ENCODE measurements around the gene FRYL.
"Not testable (repeated sequence)": the region's sequence is repeated elsewhere in the genome, so short reads cannot be mapped to it uniquely, and the experiment has no call there.

FRYL gene

DNA sequence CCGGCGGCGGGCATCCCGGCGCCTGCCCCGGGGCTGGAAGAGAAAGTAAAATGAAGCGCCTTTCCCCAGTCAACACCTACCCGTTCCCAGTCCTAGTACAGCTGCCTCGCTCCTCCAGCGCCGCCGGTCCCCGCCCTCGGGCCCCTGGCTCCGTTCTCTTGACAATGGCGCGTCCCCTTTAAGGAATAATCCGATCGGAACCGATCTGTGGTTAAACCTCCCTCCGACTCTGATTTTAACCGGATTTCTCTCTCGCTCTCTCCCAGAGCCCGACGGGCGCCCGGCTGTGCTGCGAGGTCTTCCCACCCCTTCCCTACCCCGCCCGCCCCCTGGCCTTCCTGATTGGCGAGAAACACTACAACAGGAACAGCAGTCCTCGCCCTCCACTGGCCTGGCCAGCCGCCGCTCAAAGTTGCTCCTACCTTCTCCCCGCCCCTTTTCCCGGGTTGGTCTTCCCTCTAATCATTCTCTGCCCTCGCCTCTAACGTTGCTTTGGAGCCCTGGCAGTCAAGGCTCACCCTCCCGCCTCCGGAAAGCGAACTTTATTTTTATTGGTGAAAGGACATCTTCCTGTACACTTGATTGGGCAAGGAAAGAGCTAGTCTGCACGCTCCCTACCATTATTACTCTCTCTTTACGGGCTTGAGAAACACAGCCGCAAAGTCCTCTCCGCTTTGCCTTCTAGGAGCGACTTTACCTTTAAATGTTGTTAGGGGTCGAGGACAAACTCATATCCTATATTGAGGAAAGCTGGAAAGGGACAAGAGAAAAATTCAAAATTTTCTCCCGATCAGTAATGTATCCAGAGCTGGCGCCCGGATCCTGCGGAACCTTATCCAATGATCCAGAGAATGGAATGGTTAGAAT, at the start of gene FRYL:
Gene FRYL (minus strand): TSS at position 282 of the 867 bp plus-strand sequence. CDS start 145,869 bp downstream, outside the sequence.
- DNase-seq (ENCODE audit: low spot score) = peak; percentile 96

GRCh38 chr4:48827622-48828021, 47.5 kb upstream of the FRYL start:
- no peak for DNase-seq (ENCODE audit: low spot score)

DNA sequence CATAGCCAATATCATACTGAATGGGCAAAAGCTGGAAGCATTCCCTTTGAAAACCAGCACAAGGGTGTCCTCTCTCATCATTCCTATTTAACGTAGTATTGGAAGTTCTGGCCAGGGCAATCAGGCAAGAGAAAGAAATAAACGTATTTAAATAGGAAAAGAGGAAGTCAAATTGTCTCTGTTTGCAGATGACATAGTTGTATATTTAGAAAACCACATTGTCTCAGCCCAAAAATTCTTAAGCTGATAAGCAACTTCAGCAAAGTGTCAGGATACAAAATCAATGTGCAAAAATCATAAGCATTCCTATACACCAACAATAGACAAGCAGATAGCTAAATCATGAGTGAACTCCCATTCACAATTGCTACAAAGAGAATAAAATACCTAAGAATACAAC, 41.4 kb upstream of the FRYL start:
- DNase-seq (ENCODE audit: low spot score) = not testable (repeated sequence)

DNA sequence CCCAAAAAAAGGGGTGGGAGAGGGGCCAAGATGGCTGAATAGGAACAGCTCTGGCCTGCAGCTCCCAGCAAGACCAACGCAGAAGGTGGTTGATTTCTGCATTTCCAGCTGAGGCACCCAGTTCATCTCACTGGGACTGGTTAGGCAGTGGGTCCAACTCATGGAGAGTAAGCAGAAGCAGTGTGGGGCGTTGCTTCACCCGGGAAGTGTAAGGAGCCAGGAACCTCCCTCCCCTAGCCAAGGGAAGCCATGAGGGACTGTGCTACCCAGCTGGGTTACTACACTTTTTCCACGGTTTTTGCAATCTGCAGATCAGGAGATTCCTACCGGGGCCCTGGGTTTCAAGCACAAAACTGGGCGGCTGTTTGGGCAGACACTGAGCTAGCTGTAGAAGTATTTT, 36.9 kb upstream of the FRYL start:
- DNase-seq (ENCODE audit: low spot score) = no peak

DNA sequence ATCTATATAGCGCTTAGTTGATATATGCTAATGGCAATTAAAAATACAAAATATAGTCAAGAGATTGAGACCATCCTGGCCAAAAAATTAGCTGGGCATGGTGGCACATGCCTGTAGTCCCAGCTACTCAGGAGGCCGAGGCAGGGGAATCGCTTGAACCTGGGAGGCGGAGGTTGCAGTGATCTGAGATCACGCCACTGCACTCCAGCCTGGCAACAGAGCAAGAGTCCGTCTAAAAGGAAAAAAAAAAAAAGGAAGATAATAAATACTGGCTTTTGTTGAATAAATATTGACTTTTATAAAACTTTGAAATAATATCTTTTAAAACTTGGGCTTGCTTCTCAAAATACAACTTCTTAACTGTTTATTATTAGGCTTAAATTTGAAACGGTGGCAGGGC, 36.2 kb upstream of the FRYL start:
- DNase-seq (ENCODE audit: low spot score) = not testable (repeated sequence)

DNA sequence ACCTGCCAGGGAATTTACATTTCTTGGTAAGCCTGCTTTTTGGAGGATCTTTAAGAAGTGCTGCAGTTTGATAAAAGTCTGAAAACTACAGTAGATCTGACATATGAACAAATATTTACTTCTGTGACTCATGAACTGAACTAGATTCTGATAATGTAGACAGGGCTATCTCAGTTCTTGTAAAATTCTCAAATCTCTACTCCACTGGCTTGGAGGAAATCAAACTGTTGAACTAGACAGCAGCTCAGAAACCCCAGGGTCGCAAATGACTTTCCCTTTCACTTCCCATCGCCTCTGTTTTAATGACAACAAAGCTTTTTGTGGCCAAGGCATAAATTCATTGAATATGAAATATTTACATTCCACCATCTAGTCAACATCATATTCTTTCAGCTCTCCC, 35.4 kb upstream of the FRYL start:
- DNase-seq (ENCODE audit: low spot score) = no peak

DNA sequence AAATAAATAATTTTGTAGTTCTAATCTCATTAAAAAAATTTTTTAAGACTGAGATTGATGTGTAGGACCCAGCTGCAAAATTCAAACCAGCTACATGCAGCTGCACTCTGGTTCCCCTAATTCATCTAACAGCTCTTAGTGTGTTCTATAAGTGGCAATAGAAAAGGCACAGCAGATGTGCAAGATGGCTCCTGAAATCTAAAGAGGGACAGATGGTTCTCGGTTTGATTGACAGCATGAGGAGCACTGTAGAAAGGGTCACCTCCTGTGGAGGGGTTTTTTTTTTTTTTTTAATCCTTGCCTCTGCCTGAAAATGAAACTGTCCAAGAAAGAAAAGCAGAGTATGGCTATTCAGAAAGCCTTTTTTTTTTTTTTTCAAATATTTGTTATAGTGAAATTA, 33.9 kb upstream of the FRYL start:
- DNase-seq (ENCODE audit: low spot score) = no peak

DNA sequence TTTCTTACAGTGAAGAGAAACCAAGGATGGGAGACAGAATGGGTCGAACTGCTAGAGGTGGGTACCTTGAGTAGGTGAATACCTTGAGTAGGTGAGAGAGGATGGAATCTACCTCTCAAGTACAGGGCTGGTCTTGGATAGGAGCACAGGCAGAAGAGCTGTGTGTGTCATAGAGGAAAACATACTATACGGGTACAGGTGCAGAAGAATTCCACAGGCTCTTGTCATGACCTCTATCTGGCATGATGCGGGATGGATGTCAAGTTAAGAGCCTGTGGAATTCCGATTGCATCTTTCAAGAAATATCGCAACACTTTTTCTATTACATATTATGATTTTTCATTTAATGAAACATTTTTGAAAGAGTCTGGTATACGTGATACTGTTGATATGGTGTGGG, 32.8 kb upstream of the FRYL start:
- DNase-seq (ENCODE audit: low spot score) = no peak

GRCh38 chr4:48804584-48805301, 24.7 kb upstream of the FRYL start:
- DNase-seq (ENCODE audit: low spot score) = no peak

- no peak for DNase-seq (ENCODE audit: low spot score)
Measured at GRCh38 chr4:48801016-48801715, 21.1 kb upstream of the FRYL start.

DNA sequence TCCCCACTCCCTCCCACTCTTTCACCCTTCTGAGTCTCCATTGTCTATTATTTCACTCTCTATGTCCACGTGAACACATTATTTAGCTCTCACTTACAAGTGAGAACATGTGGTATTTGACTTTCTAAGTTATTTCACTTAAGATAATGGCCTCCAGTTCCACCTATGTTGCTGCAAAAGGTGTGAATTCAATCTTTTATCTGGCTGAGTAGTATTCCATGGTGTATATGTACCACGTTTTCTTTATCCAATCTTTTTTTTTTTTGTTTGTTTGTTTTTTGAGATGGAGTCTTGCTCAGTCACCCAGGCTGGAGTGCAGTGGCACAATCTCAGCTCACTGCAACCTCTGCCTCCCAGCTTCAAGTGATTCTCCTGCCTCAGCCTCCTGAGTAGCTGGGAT, 20.1 kb upstream of the FRYL start:
- DNase-seq (ENCODE audit: low spot score) = not testable (repeated sequence)

GRCh38 chr4:48799157-48799556, 19.1 kb upstream of the FRYL start:
- DNase-seq (ENCODE audit: low spot score) = no peak

GRCh38 chr4:48798117-48798516, 18.0 kb upstream of the FRYL start:
- DNase-seq (ENCODE audit: low spot score) = no peak

GRCh38 chr4:48796927-48797679, 17.0 kb upstream of the FRYL start:
- DNase-seq (ENCODE audit: low spot score) = no peak

GRCh38 chr4:48796191-48796926, 16.3 kb upstream of the FRYL start:
- no peak for DNase-seq (ENCODE audit: low spot score)

DNA sequence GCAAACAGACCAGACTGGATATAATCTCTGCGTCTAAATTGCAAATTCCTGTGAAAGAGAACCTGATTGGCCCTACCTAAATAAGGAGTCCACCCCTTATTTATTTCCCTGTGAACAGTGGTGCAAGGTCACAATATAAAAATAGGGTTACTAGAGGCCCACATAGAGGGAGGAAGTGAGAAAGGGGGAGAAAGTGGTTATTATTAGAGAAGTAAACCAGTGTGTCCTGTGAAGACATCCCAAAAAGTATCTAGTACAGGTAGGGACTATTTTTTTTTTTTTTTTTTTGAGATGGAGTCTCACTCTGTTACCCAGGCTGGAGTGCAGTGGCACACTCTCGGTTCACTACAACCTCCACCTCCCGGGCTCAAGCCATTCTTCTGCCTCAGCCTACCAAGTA, 15.0 kb upstream of the FRYL start:
- DNase-seq (ENCODE audit: low spot score) = no peak

GRCh38 chr4:48792348-48793006, 12.4 kb upstream of the FRYL start:
- DNase-seq (ENCODE audit: low spot score) = no peak

DNA sequence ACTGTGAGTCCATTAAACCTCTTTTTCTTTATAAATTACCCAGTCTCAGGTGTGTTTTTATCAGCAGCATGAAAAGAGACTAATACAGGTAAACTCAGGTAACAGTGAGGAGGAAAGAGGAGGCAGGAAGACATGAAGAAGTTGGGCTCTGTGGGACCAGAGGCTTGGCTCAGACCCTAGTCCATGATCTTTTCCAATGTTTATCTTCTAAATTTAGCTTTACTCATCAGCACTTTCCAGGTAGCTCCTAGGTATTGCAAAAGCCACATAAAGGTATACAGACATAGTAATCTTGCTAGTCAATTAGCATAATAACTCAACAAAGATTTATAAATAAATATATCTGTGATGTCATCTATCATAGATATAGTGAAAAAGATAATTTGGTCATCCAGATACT, 11.2 kb upstream of the FRYL start:
- DNase-seq (ENCODE audit: low spot score) = no peak

GRCh38 chr4:48790561-48790960, 10.5 kb upstream of the FRYL start:
- DNase-seq (ENCODE audit: low spot score) = no peak

- DNase-seq (ENCODE audit: low spot score) = no peak
Measured at GRCh38 chr4:48787056-48787455, 7.0 kb upstream of the FRYL start.

DNA sequence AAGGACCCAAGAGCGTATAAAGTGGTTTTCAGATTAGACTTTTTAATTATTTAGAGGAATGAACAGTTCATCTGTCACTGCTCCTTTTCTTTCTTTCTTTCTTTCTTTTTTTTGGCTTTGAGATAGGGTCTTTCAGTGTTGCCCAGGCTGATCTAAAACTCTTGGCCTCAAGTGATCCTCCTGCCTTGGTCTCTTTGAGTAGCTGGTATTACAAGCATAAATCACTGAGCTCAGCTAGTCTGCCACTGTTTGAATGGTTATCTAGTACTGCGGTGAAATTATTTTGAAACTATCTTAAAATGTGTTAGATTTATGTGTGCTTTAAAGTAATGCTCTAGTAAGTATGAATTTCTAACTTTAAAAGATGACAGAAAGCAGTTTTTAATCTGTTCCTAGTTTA, 6.5 kb upstream of the FRYL start:
- DNase-seq (ENCODE audit: low spot score) = no peak

All from hematopoietic multipotent progenitor cell treated with erythropoietin and hydrocortisone succinate and interleukin-3 and kit ligand, for 17 days (in vitro differentiated cells).